CD14-positive monocyte (primary cell): ENCODE data around the gene KIF25. TPM values are rescaled to one million over a fixed set of nuclear protein-coding genes. Genes with fewer than 3 reads are reported as not detected.

ENCODE experiments used
- DNase-seq, 3 donors: peaks; one replicate each; pipeline ENCODE4 v3.0.0-alpha.2; 2011 to 2022
- H2AFZ ChIP-seq: 2 replicates; pipeline ENCODE4 v1.6.0; 2012; ENCODE audit warnings: mild to moderate bottlenecking, low read depth, low read length, inconsistent platforms; ENCODE audit not compliant: insufficient read depth, poor library complexity, severe bottlenecking
- H3K27ac ChIP-seq, 2 donors: 1 replicate in 1 of 2; 2 replicates in 1 of 2; pipeline ENCODE4 v1.5.1; 2012 to 2013; ENCODE audit warnings: low read length in 2 of 2, control low read depth in 1 of 2, inconsistent platforms in 1 of 2, low read depth in 1 of 2, mild to moderate bottlenecking in 1 of 2
- H3K27me3 ChIP-seq, 2 donors: one replicate each; pipeline versions ENCODE4 v1.6.0 to v1.6.1; 2011 to 2013; ENCODE audit warnings: low read length in 2 of 2; ENCODE audit not compliant: control insufficient read depth in 2 of 2, insufficient read depth in 2 of 2
- H3K36me3 ChIP-seq, 2 donors: replicated peaks in 1 of 2; 1 replicate in 1 of 2; 2 replicates in 1 of 2; pipeline versions ENCODE4 v1.5.1 to v1.6.1; 2012 to 2013; ENCODE audit warnings: low read length in 2 of 2, control low read depth in 1 of 2, inconsistent platforms in 1 of 2, mild to moderate bottlenecking in 1 of 2; ENCODE audit not compliant: insufficient read depth in 2 of 2, control insufficient read depth in 1 of 2
- H3K4me1 ChIP-seq, 2 donors: 1 replicate in 1 of 2; 2 replicates in 1 of 2; pipeline versions ENCODE4 v1.5.1 to v1.6.1; 2012 to 2013; ENCODE audit warnings: low read length in 2 of 2, control low read depth in 1 of 2, inconsistent platforms in 1 of 2, mild to moderate bottlenecking in 1 of 2, moderate library complexity in 1 of 2; ENCODE audit not compliant: insufficient read depth in 2 of 2, control insufficient read depth in 1 of 2
- H3K4me2 ChIP-seq: replicated peaks from 2 replicates; pipeline ENCODE3; 2012; ENCODE audit warnings: low read length, moderate library complexity, mild to moderate bottlenecking; ENCODE audit not compliant: poor library complexity, severe bottlenecking; ENCODE audit errors: extremely low read depth
- H3K4me3 ChIP-seq, 3 experiments: fragments of 200-600 bp in 1 of 3; sonication (generic) in 1 of 3; replicated peaks in 1 of 3; 1 replicate in 2 of 3; 2 replicates in 1 of 3; pipeline ENCODE4 v1.5.1; 2011 to 2013; ENCODE audit warnings: low read length in 3 of 3, mild to moderate bottlenecking in 3 of 3, control low read depth in 2 of 3, low read depth in 2 of 3, inconsistent platforms in 1 of 3, moderate library complexity in 1 of 3
- H3K79me2 ChIP-seq: 2 replicates; pipeline ENCODE4 v1.6.0; 2012; ENCODE audit warnings: mild to moderate bottlenecking, control low read depth, inconsistent platforms, low read length, moderate library complexity; ENCODE audit not compliant: insufficient read depth
- H3K9ac ChIP-seq: 2 replicates; pipeline ENCODE4 v1.6.0; 2017; ENCODE audit warnings: low read length, mild to moderate bottlenecking; ENCODE audit not compliant: insufficient read depth, poor library complexity, severe bottlenecking
- H3K9me3 ChIP-seq, 2 donors: replicated peaks in 1 of 2; 1 replicate in 1 of 2; 2 replicates in 1 of 2; pipeline versions ENCODE4 v1.5.1 to v1.6.1; 2012 to 2013; ENCODE audit warnings: low read length in 2 of 2, control low read depth in 1 of 2; ENCODE audit not compliant: control insufficient read depth in 1 of 2, insufficient read depth in 1 of 2
- H4K20me1 ChIP-seq: 2 replicates; pipeline ENCODE4 v1.6.0; 2012; ENCODE audit warnings: mild to moderate bottlenecking, low read length, control low read depth, moderate library complexity; ENCODE audit not compliant: insufficient read depth
- H3K27ac Mint-ChIP-seq, 7 donors: one replicate each; pipeline ENCODE4 v1.8.0; 2020; ENCODE audit warnings: mild to moderate bottlenecking in 7 of 7, mixed read lengths in 7 of 7, moderate library complexity in 6 of 7, inconsistent platforms in 2 of 7
- H3K27me3 Mint-ChIP-seq, 3 donors: one replicate each; pipeline ENCODE4 v1.8.0; 2021 to 2022; ENCODE audit warnings: low read depth in 3 of 3, mild to moderate bottlenecking in 3 of 3, mixed read lengths in 3 of 3, moderate library complexity in 3 of 3, inconsistent platforms in 1 of 3
- H3K36me3 Mint-ChIP-seq, 2 donors: one replicate each; pipeline ENCODE4 v1.8.0; 2020; ENCODE audit warnings: mixed read lengths in 2 of 2, inconsistent platforms in 1 of 2, mild to moderate bottlenecking in 1 of 2
- H3K4me1 Mint-ChIP-seq: one replicate; pipeline ENCODE4 v1.8.0; 2020; ENCODE audit warnings: mild to moderate bottlenecking, mixed read lengths
- H3K4me3 Mint-ChIP-seq, 2 donors: one replicate each; pipeline ENCODE4 v1.8.0; 2020; ENCODE audit warnings: mild to moderate bottlenecking in 2 of 2, mixed read lengths in 2 of 2, moderate library complexity in 1 of 2
- H3K9me3 Mint-ChIP-seq, 7 donors: one replicate each; pipeline ENCODE4 v1.8.0; 2020 to 2022; ENCODE audit warnings: mixed read lengths in 7 of 7, mild to moderate bottlenecking in 6 of 7, moderate library complexity in 6 of 7, inconsistent platforms in 2 of 7
- WGBS: methylation state at CpG from one replicate; pipeline ENCODE4 v1.1.5; 2013; ENCODE audit warnings: missing lambda C conversion rate; ENCODE audit not compliant: insufficient coverage; 5-methylcytosine and 5-hydroxymethylcytosine counted together
- intact Hi-C, 2 donors: fragments of 100-400 bp; cut with micrococcal nuclease; formaldehyde crosslinking; loops; one replicate each; pipeline versions ENCODE4 v1.15.0 to v1.15.1; 2023
- polyA plus RNA-seq, 3 donors: library from polyadenylated mRNA; depleted of rRNA in 1 of 3; unstranded in 2 of 3; stranded (reverse) in 1 of 3; fragments of 300-500 nt in 2 of 3; fragments of >200 nt in 1 of 3; fragmentation: Illumina TruSeq in 2 of 3; gene quantifications; 1 replicate in 2 of 3; 2 replicates in 1 of 3; pipeline ENCODE4 v1.2.3, GENCODE V29; 2012 to 2021
- TF ChIP-seq, protein P1 (sequence below): fragments of 200-600 bp; IDR thresholded peaks from one replicate; pipeline ENCODE4 v1.8.0; 2022; ENCODE audit warnings: antibody characterized with exemption, mild to moderate bottlenecking

KIF25 gene
- polyA plus RNA-seq, 3 donors = not detected

- no peaks in the 10 kb centered on the region for H3K79me2 ChIP-seq
- H3K4me3 ChIP-seq = no peak overlapping the region
- no peak overlapping the region for H2AFZ ChIP-seq
- WGBS = 85% methylated on average over 8 of the region's 11 CpGs
- intact Hi-C loops = no loop called here
- Mint-ChIP-seq H3K4me3 (no peak overlapping the region), H3K27me3 (peaks cover 0 to 3% (median 2%) of the 10 kb centered on the region in 3 donors), H3K36me3 (no peaks in the 10 kb centered on the region), H3K27ac (no peak overlapping the region), H3K4me1 (no peaks in the 10 kb centered on the region), H3K9me3 (peaks cover 2 to 15% (median 13%) of the 10 kb centered on the region in 7 donors)
- H3K9ac ChIP-seq = no peak overlapping the region
- H4K20me1 ChIP-seq = no peaks in the 10 kb centered on the region
- H3K27ac ChIP-seq = no peak overlapping the region
- no peak for DNase-seq
- H3K27me3 ChIP-seq = no peaks in the 10 kb centered on the region
- no peaks in the 10 kb centered on the region for H3K4me1 ChIP-seq
- H3K9me3 ChIP-seq = peaks cover 7 to 22% of the 10 kb centered on the region in 2 donors
- TF ChIP-seq, protein P1, sequence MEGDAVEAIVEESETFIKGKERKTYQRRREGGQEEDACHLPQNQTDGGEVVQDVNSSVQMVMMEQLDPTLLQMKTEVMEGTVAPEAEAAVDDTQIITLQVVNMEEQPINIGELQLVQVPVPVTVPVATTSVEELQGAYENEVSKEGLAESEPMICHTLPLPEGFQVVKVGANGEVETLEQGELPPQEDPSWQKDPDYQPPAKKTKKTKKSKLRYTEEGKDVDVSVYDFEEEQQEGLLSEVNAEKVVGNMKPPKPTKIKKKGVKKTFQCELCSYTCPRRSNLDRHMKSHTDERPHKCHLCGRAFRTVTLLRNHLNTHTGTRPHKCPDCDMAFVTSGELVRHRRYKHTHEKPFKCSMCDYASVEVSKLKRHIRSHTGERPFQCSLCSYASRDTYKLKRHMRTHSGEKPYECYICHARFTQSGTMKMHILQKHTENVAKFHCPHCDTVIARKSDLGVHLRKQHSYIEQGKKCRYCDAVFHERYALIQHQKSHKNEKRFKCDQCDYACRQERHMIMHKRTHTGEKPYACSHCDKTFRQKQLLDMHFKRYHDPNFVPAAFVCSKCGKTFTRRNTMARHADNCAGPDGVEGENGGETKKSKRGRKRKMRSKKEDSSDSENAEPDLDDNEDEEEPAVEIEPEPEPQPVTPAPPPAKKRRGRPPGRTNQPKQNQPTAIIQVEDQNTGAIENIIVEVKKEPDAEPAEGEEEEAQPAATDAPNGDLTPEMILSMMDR = no peak
- no peaks in the 10 kb centered on the region for H3K36me3 ChIP-seq
- H3K4me2 ChIP-seq = no peak overlapping the region
These were observed 3.6 kb upstream of the KIF25 start for GRCh38 chr6:167993831-167994230.

DNA sequence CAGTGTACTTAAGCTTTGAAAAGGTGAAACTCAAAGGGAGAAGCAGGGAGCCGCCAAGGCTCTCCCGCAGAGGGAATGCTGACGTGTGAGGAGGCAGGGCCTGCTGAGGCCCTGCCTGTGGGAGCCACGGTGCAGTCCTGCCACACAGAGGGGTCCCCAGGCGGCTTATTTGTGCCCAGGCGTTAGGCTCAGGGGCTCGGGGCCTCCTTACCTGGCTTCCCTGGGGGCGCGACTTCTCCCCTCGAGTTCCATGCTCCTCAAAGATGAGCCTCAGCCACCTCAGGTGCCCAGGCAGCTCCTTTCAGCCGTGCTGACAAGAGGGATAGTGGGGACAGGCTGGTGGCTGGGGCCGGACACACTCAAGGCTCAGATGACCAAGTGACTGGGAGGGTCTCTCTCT, 2.2 kb upstream of the KIF25 start:
- no peaks in the 10 kb centered on the region for H3K36me3 ChIP-seq
- no peaks in the 10 kb centered on the region for H3K4me1 ChIP-seq
- H4K20me1 ChIP-seq = no peaks in the 10 kb centered on the region
- no peak overlapping the region for H3K4me3 Mint-ChIP-seq
- H3K9ac ChIP-seq = no peak overlapping the region
- peaks cover 0 to 9% (median 5%) of the 10 kb centered on the region in 7 donors for H3K9me3 Mint-ChIP-seq
- intact Hi-C loops = no loop called here
- H3K9me3 ChIP-seq = peaks cover 0 to 7% of the 10 kb centered on the region in 2 donors
- no peak overlapping the region for H2AFZ ChIP-seq
- H3K79me2 ChIP-seq = no peaks in the 10 kb centered on the region
- 95% methylated on average over 9 of the region's 12 CpGs for WGBS
- peaks cover 0 to 3% (median 2%) of the 10 kb centered on the region in 3 donors for H3K27me3 Mint-ChIP-seq
- H3K27ac ChIP-seq = no peak overlapping the region
- TF ChIP-seq, protein P1 = no peak
- no peak overlapping the region for H3K4me2 ChIP-seq
- no peak overlapping the region for H3K27ac Mint-ChIP-seq
- no peak overlapping the region for H3K4me3 ChIP-seq
- H3K4me1 Mint-ChIP-seq = no peaks in the 10 kb centered on the region
- H3K27me3 ChIP-seq = no peaks in the 10 kb centered on the region
- DNase-seq = no peak
- H3K36me3 Mint-ChIP-seq = no peaks in the 10 kb centered on the region
